Peyer's patch (tissue), 4 donors: ENCODE results near the gene DHRSX.

ENCODE experiments used
- POLR2A ChIP-seq, 2 donors: fragments of 450-650 bp; IDR thresholded peaks; one replicate each; pipeline ENCODE4 v1.5.1; 2017; ENCODE audit warnings: antibody characterized with exemption in 2 of 2, mild to moderate bottlenecking in 2 of 2, moderate library complexity in 2 of 2
- TF ChIP-seq, protein P1 (sequence below), 6 experiments: fragments of 450-650 bp in 4 of 6; fragments of 200-600 bp in 2 of 6; sonication (generic) in 1 of 6; IDR thresholded peaks; one replicate each; pipeline ENCODE4 v1.5.1; 2017 to 2019; ENCODE audit warnings: antibody characterized with exemption in 6 of 6, mild to moderate bottlenecking in 3 of 6, moderate library complexity in 1 of 6

DNA sequence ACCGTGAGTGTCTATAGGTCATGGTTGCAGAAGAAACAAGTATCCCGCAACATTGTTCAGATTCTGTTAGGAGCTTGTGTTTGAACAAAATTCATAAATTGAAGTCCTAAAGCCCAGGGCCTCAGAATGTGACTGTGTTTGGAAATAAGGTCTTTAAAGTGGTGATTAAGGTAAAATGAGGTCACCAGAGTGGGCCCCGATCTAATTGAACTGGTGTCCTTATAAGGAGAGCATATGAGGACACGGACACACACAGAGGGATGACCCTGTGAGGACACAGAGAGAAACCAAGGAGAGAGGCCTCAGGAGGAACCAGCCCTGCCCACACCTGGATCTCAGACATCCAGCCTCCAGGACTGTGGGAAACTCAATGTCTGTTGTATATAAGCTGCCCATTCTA lies 76.9 kb downstream of the DHRSX start:
- TF ChIP-seq, protein P1, sequence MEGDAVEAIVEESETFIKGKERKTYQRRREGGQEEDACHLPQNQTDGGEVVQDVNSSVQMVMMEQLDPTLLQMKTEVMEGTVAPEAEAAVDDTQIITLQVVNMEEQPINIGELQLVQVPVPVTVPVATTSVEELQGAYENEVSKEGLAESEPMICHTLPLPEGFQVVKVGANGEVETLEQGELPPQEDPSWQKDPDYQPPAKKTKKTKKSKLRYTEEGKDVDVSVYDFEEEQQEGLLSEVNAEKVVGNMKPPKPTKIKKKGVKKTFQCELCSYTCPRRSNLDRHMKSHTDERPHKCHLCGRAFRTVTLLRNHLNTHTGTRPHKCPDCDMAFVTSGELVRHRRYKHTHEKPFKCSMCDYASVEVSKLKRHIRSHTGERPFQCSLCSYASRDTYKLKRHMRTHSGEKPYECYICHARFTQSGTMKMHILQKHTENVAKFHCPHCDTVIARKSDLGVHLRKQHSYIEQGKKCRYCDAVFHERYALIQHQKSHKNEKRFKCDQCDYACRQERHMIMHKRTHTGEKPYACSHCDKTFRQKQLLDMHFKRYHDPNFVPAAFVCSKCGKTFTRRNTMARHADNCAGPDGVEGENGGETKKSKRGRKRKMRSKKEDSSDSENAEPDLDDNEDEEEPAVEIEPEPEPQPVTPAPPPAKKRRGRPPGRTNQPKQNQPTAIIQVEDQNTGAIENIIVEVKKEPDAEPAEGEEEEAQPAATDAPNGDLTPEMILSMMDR (IDR thresholded peaks at IDR 0.05) = no peak
- no peak for TF ChIP-seq POLR2A (IDR thresholded peaks at IDR 0.05)
